Endothelial cell of umbilical vein (primary cell): ENCODE results near the gene ZSWIM6. TPM values are rescaled to one million over a fixed set of nuclear protein-coding genes. Genes with fewer than 3 reads are reported as not detected.

ENCODE experiments used
- BruUV-seq: library from RNA; stranded (reverse); fragments of 400-500 nt; replicated peaks from 2 replicates; lab custom pipeline; 2021; lab: Mats Ljungman, UMichigan
- CTCF ChIA-PET: fragments of 300-600, 350-600 bp; sonication (Branson Sonifier 250); formaldehyde crosslinking; loops from one replicate; lab custom pipeline; 2021; ENCODE audit warnings: antibody characterized with exemption, inconsistent platforms; lab: Charles Lee
- POLR2A ChIA-PET: fragments of 300-600, 350-600 bp; sonication (Branson Sonifier 250); formaldehyde crosslinking; loops from one replicate; lab custom pipeline; 2021; ENCODE audit warnings: antibody characterized with exemption, inconsistent platforms; lab: Charles Lee
- DNase-seq: peaks from one replicate; pipeline ENCODE4 v3.0.0-alpha.2; 2011; ENCODE audit warnings: low read depth, low spot score
- FAIRE-seq: peaks from 2 replicates; lab custom pipeline; 2011; peaks lifted over from hg19 to GRCh38; lab: Jason Lieb, UNC
- H2AFZ ChIP-seq: 2 replicates; pipeline ENCODE4 v1.6.0; 2012; ENCODE audit warnings: low read depth, low read length, control low read depth, inconsistent platforms
- H3K27ac ChIP-seq: 2 replicates; pipeline ENCODE4 v1.5.1; 2011; ENCODE audit warnings: low read depth, mild to moderate bottlenecking, control low read depth, low read length, moderate library complexity; ENCODE audit not compliant: insufficient read depth
- H3K27me3 ChIP-seq, 2 experiments: 2 replicates each; pipeline versions ENCODE4 v1.6.0 to v1.6.1; 2011; ENCODE audit warnings: low read length in 2 of 2, mixed read lengths in 1 of 2; ENCODE audit not compliant: control insufficient read depth in 2 of 2, insufficient read depth in 2 of 2
- H3K36me3 ChIP-seq, 2 experiments: 2 replicates in 1 of 2; 3 replicates in 1 of 2; pipeline ENCODE4 v1.5.1; 2011; ENCODE audit warnings: low read length in 2 of 2, mild to moderate bottlenecking in 1 of 2, moderate library complexity in 1 of 2; ENCODE audit not compliant: control insufficient read depth in 2 of 2, insufficient read depth in 2 of 2; ENCODE audit errors: extremely low read depth in 1 of 2
- H3K4me1 ChIP-seq: 3 replicates; pipeline ENCODE4 v1.5.1; 2011; ENCODE audit warnings: mild to moderate bottlenecking, low read length; ENCODE audit not compliant: control insufficient read depth, insufficient read depth; ENCODE audit errors: extremely low read depth
- H3K4me2 ChIP-seq: 2 replicates; pipeline ENCODE4 v1.6.1; 2011; ENCODE audit warnings: low read length, control low read depth, mixed read lengths; ENCODE audit not compliant: insufficient read depth
- H3K4me3 ChIP-seq, 3 experiments: fragments of 200-600 bp in 1 of 3; sonication (generic), shearing (Covaris generic) in 1 of 3; replicated peaks in 1 of 3; 2 replicates each; pipeline ENCODE4 v1.5.1; 2011 to 2016; ENCODE audit warnings: control low read depth in 3 of 3, low read length in 3 of 3, mild to moderate bottlenecking in 2 of 3, inconsistent platforms in 1 of 3, low read depth in 1 of 3, moderate library complexity in 1 of 3; ENCODE audit not compliant: insufficient read depth in 1 of 3
- H3K79me2 ChIP-seq: 2 replicates; pipeline ENCODE4 v1.6.0; 2012; ENCODE audit warnings: low read length, inconsistent platforms; ENCODE audit not compliant: control insufficient read depth, insufficient read depth
- H3K9ac ChIP-seq: replicated peaks from 2 replicates; pipeline ENCODE3; 2011; ENCODE audit warnings: low read length, control low read depth; ENCODE audit not compliant: insufficient read depth; ENCODE audit errors: extremely low read depth
- H3K9me1 ChIP-seq: replicated peaks from 3 replicates; pipeline ENCODE4 v1.6.0; 2011; ENCODE audit warnings: mild to moderate bottlenecking, low read length; ENCODE audit not compliant: control insufficient read depth, insufficient read depth; ENCODE audit errors: extremely low read depth
- H3K9me3 ChIP-seq: replicated peaks from 2 replicates; pipeline ENCODE4 v1.5.1; 2012; ENCODE audit warnings: low read length, inconsistent platforms; ENCODE audit not compliant: control insufficient read depth, insufficient read depth
- H4K20me1 ChIP-seq: replicated peaks from 2 replicates; pipeline ENCODE3; 2011; ENCODE audit warnings: mild to moderate bottlenecking, low read length; ENCODE audit not compliant: control insufficient read depth, insufficient read depth; ENCODE audit errors: extremely low read depth
- FOS ChIP-seq: IDR thresholded peaks from 2 replicates; pipeline ENCODE4 v1.6.1; 2011; ENCODE audit warnings: mild to moderate bottlenecking, low read length, moderate library complexity, borderline replicate concordance; ENCODE audit not compliant: insufficient read depth
- GATA2 ChIP-seq: IDR thresholded peaks from 2 replicates; pipeline ENCODE4 v1.7.0; 2011; ENCODE audit warnings: low read depth, mild to moderate bottlenecking, moderate library complexity, mixed read lengths, low read length; ENCODE audit not compliant: insufficient read length, insufficient read depth
- JUN ChIP-seq: IDR thresholded peaks from 2 replicates; pipeline ENCODE4 v1.6.1; 2011; ENCODE audit warnings: borderline replicate concordance, low read depth; ENCODE audit not compliant: insufficient read length, insufficient read depth
- MYC ChIP-seq: IDR thresholded peaks from one replicate; pipeline ENCODE4 v1.6.1; 2011; ENCODE audit warnings: mild to moderate bottlenecking, low read depth, low read length
- POLR2A ChIP-seq: IDR thresholded peaks from 2 replicates; pipeline ENCODE4 v1.6.1; 2012; ENCODE audit warnings: low read depth, mild to moderate bottlenecking, control low read depth, low read length
- dilution Hi-C: fragments of 300-500 bp; cut with MboI; formaldehyde crosslinking; loops from one replicate; pipeline ENCODE4 v1.15.0; 2019; ENCODE audit warnings: low sequenced_read_pairs; ENCODE audit not compliant: extremely low pct_ligation_motif_present
- intact Hi-C: fragments of 100-400 bp; cut with micrococcal nuclease; formaldehyde crosslinking; loops from one replicate; pipeline ENCODE4 v1.10.0; 2022
- polyA plus RNA-seq, 4 experiments: library from polyadenylated mRNA; depleted of rRNA in 3 of 4; stranded (reverse) in 3 of 4; unstranded in 1 of 4; fragments of >200 nt; gene quantifications; 2 replicates each; pipeline versions ENCODE4 v1.2.1 to v1.2.3, GENCODE V29; 2011 to 2012; ENCODE audit warnings: missing spikeins in 1 of 4
- total RNA-seq: library from RNA; stranded (reverse); gene quantifications from 2 replicates; pipeline ENCODE4 v1.2.3, GENCODE V29; 2021

Gene ZSWIM6
- total and polyA plus RNA-seq, 2 donors (not counting 3 experiments of a cell fraction or from before 2014, with no cell fraction given) = 14.9 to 25.3 TPM

DNA sequence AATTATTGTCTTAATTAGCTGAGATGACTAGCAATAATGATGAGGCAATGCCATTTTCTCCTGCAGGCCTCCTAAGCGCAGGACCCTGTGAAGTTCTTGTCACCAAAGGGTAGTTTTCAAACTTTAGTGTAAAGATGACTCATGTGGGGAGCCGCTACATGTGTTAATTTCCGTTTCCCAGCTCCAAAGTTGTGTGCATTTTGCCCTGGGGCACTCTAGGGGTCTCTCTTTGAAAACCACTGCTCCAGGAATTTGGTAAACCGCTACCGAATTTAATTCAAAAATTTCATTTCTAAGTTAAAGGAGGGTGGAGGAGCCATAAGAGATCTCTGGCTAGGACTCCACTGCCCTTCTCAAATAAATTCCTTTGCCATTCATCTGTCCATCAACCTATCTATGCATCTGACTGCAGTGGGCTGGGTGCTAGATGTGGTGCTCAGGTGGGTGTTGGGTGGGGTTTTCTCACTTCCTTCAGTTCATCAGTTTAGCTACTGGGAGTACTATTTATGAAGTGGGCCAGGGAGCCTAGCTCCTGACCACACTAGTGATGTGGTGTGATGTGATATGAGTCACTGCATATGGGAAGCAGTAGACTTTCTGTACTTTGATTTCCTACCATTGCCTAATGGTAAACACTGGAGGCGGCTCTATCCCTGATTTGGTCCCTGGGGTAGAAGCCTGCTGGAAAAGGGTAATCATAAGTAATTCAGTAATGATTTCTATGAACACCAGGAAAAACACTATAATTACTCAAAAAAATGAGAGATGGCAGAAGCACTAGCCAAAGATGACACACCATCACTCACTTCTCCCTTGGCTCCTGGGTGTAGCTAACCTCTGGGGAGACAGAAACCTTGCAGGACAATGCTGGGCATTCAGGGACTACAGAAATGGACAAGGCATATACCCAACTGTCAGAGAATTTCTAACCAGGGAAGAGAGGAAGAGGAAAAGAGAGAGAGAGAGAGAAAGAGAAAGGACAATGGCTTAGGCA, 4.0 kb upstream of the ZSWIM6 start:
- FAIRE-seq = peak; percentile 87
- H3K4me1 ChIP-seq = peaks cover 53% of the 10 kb centered on the region
- peak; percentile 64 for DNase-seq
- H3K27ac ChIP-seq = peak overlapping the region; percentile 89
- TF ChIP-seq MYC (no peak), FOS (peak; percentile 78), JUN (peak; percentile 59), GATA2 (peak; percentile 14), POLR2A (no peak)
- intact Hi-C loops = loop anchor here (1.0 kb wide), 1 partner anchor 14 kb away; no protein-coding TSS in a partner anchor
- no TSS peak for BruUV-seq
- H3K9ac ChIP-seq = peak overlapping the region; percentile 25
- no peak overlapping the region for H3K4me3 ChIP-seq
- H3K4me2 ChIP-seq = peak overlapping the region; percentile 89
- CTCF ChIA-PET = interaction anchor here (0.7 to 2.8 kb wide), 13 partner anchors 14 to 816 kb away, joined by 3 to 14 read pairs (median 3); no protein-coding TSS in a partner anchor
- no peaks in the 10 kb centered on the region for H4K20me1 ChIP-seq
- no peak overlapping the region for H2AFZ ChIP-seq
- H3K79me2 ChIP-seq = peaks cover 13% of the 10 kb centered on the region
- POLR2A ChIA-PET = interaction anchor here (0.5 to 1.6 kb wide), 2 partner anchors 14 to 166 kb away, joined by 4 to 8 read pairs; partner anchors contain the start of gene SMIM15
- H3K9me1 ChIP-seq = no peaks in the 10 kb centered on the region
- dilution Hi-C loops = no loop called here
- H3K36me3 ChIP-seq = no peaks in the 10 kb centered on the region
- H3K9me3 ChIP-seq = no peaks in the 10 kb centered on the region
- H3K27me3 ChIP-seq = no peaks in the 10 kb centered on the region
